Activated naive CD8-positive, alpha-beta T cell (primary cell): ENCODE measurements around the gene KHK.
A peak's percentile ranks its signal among the peaks of the same experiment; 100 is the strongest.

ENCODE experiments used
- H3K27ac Mint-ChIP-seq: one replicate; pipeline ENCODE4 v1.8.0; 2021; ENCODE audit warnings: mixed read lengths
- H3K27me3 Mint-ChIP-seq: one replicate; pipeline ENCODE4 v1.8.0; 2021; ENCODE audit warnings: mixed read lengths
- H3K36me3 Mint-ChIP-seq: one replicate; pipeline ENCODE4 v1.8.0; 2021; ENCODE audit warnings: mixed read lengths
- H3K4me1 Mint-ChIP-seq: one replicate; pipeline ENCODE4 v1.8.0; 2021; ENCODE audit warnings: low read depth, mixed read lengths
- H3K4me3 Mint-ChIP-seq: one replicate; pipeline ENCODE4 v1.8.0; 2021; ENCODE audit warnings: mild to moderate bottlenecking, mixed read lengths
- H3K9me3 Mint-ChIP-seq: one replicate; pipeline ENCODE4 v1.8.0; 2021; ENCODE audit warnings: low read depth, mixed read lengths

The KHK gene

GRCh38 chr2:27133905-27134780, 47.6 kb downstream of the KHK start, which contains the start of gene PREB:
PREB (minus strand) TSS chr2:27134636; CDS start chr2:27134421, 215 bp downstream.
- H3K27ac Mint-ChIP-seq = peak within 1 kb of the TSS; percentile 96
- no peaks in the 10 kb centered on the region for H3K9me3 Mint-ChIP-seq
- H3K36me3 Mint-ChIP-seq = no peaks in the 10 kb centered on the region
- no peaks in the 10 kb centered on the region for H3K27me3 Mint-ChIP-seq
- peak within 1 kb of the TSS; percentile 95 for H3K4me3 Mint-ChIP-seq
- H3K4me1 Mint-ChIP-seq = peaks cover 23% of the 10 kb centered on the region

GRCh38 chr2:27134781-27135477, 48.4 kb downstream of the KHK start:
- peak overlapping the region; percentile 96 for H3K27ac Mint-ChIP-seq
- H3K4me1 Mint-ChIP-seq = peaks cover 23% of the 10 kb centered on the region
- peak overlapping the region; percentile 93 for H3K4me3 Mint-ChIP-seq
- H3K36me3 Mint-ChIP-seq = no peaks in the 10 kb centered on the region
- no peaks in the 10 kb centered on the region for H3K27me3 Mint-ChIP-seq
- no peaks in the 10 kb centered on the region for H3K9me3 Mint-ChIP-seq

- no peaks in the 10 kb centered on the region for H3K27me3 Mint-ChIP-seq
- peak overlapping the region; percentile 79 for H3K27ac Mint-ChIP-seq
- H3K36me3 Mint-ChIP-seq = no peaks in the 10 kb centered on the region
- peaks cover 23% of the 10 kb centered on the region for H3K4me1 Mint-ChIP-seq
- H3K9me3 Mint-ChIP-seq = no peaks in the 10 kb centered on the region
- H3K4me3 Mint-ChIP-seq = peak overlapping the region; percentile 93
Measured at GRCh38 chr2:27135478-27135955, 48.9 kb downstream of the KHK start.

GRCh38 chr2:27136751-27137150, 50.2 kb downstream of the KHK start:
- H3K9me3 Mint-ChIP-seq = no peaks in the 10 kb centered on the region
- H3K36me3 Mint-ChIP-seq = no peaks in the 10 kb centered on the region
- peaks cover 20% of the 10 kb centered on the region for H3K4me1 Mint-ChIP-seq
- no peaks in the 10 kb centered on the region for H3K27me3 Mint-ChIP-seq
- H3K27ac Mint-ChIP-seq = no peak overlapping the region
- no peak overlapping the region for H3K4me3 Mint-ChIP-seq

- Mint-ChIP-seq H3K27me3 (peaks cover 1% of the 10 kb centered on the region), H3K4me3 (no peak overlapping the region), H3K36me3 (no peaks in the 10 kb centered on the region), H3K27ac (no peak overlapping the region), H3K9me3 (no peaks in the 10 kb centered on the region), H3K4me1 (peaks cover 20% of the 10 kb centered on the region)
Measured at GRCh38 chr2:27137322-27137935, 50.9 kb downstream of the KHK start.

- Mint-ChIP-seq H3K27ac (no peak overlapping the region), H3K9me3 (peaks cover 3% of the 10 kb centered on the region), H3K27me3 (peaks cover 1% of the 10 kb centered on the region), H3K4me1 (peaks cover 13% of the 10 kb centered on the region), H3K4me3 (no peak overlapping the region), H3K36me3 (no peaks in the 10 kb centered on the region)
Measured at GRCh38 chr2:27138111-27138510, 51.5 kb downstream of the KHK start.

- H3K4me1 Mint-ChIP-seq = peaks cover 6% of the 10 kb centered on the region
- H3K27me3 Mint-ChIP-seq = peaks cover 1% of the 10 kb centered on the region
- H3K27ac Mint-ChIP-seq = no peak within 1 kb of the TSS
- no peak within 1 kb of the TSS for H3K4me3 Mint-ChIP-seq
- peaks cover 4% of the 10 kb centered on the region for H3K9me3 Mint-ChIP-seq
- no peaks in the 10 kb centered on the region for H3K36me3 Mint-ChIP-seq
Measured at GRCh38 chr2:27139310-27139709, 52.7 kb downstream of the KHK start, which contains the start of gene PRR30. PRR30 (minus strand) TSS chr2:27139410; CDS start chr2:27138329, 1,081 bp downstream.

- H3K4me1 Mint-ChIP-seq = no peaks in the 10 kb centered on the region
- H3K4me3 Mint-ChIP-seq = no peak overlapping the region
- H3K9me3 Mint-ChIP-seq = peaks cover 4% of the 10 kb centered on the region
- H3K27me3 Mint-ChIP-seq = peaks cover 2% of the 10 kb centered on the region
- H3K36me3 Mint-ChIP-seq = no peaks in the 10 kb centered on the region
- no peak overlapping the region for H3K27ac Mint-ChIP-seq
Measured at GRCh38 chr2:27143285-27143684, 56.7 kb downstream of the KHK start.

GRCh38 chr2:27145682-27146081, 59.1 kb downstream of the KHK start:
- H3K36me3 Mint-ChIP-seq = no peaks in the 10 kb centered on the region

GRCh38 chr2:27147935-27148334, 61.4 kb downstream of the KHK start:
- Mint-ChIP-seq H3K27me3 (peaks cover 2% of the 10 kb centered on the region), H3K4me3 (no peak overlapping the region), H3K36me3 (no peaks in the 10 kb centered on the region), H3K4me1 (no peaks in the 10 kb centered on the region), H3K9me3 (peaks cover 2% of the 10 kb centered on the region), H3K27ac (no peak overlapping the region)

More at GRCh38 chr2:27145682-27146081, 59.1 kb downstream of the KHK start:
- H3K9me3 Mint-ChIP-seq = peaks cover 4% of the 10 kb centered on the region
- no peak overlapping the region for H3K27ac Mint-ChIP-seq
- H3K4me3 Mint-ChIP-seq = no peak overlapping the region
- H3K4me1 Mint-ChIP-seq = no peaks in the 10 kb centered on the region
- peaks cover 3% of the 10 kb centered on the region for H3K27me3 Mint-ChIP-seq

GRCh38 chr2:27148801-27149439, 62.3 kb downstream of the KHK start, which contains the start of gene TCF23:
TCF23 (plus strand) TSS chr2:27149004; CDS start chr2:27149134, 130 bp downstream.
- Mint-ChIP-seq H3K9me3 (no peaks in the 10 kb centered on the region), H3K27me3 (peaks cover 2% of the 10 kb centered on the region), H3K4me1 (no peaks in the 10 kb centered on the region), H3K27ac (no peak within 1 kb of the TSS), H3K36me3 (no peaks in the 10 kb centered on the region), H3K4me3 (no peak within 1 kb of the TSS)

GRCh38 chr2:27149570-27150405, 63.2 kb downstream of the KHK start:
- Mint-ChIP-seq H3K9me3 (no peaks in the 10 kb centered on the region), H3K4me3 (no peak overlapping the region), H3K4me1 (no peaks in the 10 kb centered on the region), H3K27me3 (peaks cover 2% of the 10 kb centered on the region), H3K36me3 (no peaks in the 10 kb centered on the region), H3K27ac (no peak overlapping the region)
